Measurements from ENCODE around the gene CPPED1. TPM values are rescaled to one million over a fixed set of nuclear protein-coding genes. Genes with fewer than 3 reads are reported as not detected.

The CPPED1 gene
- total RNA-seq, 2 donors from 2014 or later = 14.8 to 38.4 TPM

DNA sequence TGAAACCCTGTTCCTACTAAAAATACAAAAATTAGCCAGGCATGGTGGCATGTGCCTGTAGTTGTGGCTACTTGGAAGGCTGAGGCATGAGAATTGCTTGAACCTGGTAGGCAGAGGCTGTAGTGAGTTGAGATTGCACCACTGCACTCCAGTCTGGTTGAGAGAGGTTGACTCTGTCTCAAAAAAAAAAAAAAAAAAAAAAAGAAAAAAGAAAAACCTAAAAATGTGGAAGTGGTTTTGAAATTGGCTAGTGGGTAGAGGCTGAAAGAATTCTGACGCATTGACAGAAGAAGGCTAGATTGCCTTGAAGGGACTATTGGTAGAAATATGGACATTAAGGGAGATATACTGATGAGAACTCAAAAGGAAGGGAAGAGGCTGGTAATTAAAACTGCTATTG is 33.6 kb upstream of the CPPED1 start:
- DNase-seq (ENCODE audit: low spot score) = no peak
- H3K4me1 ChIP-seq (ENCODE audit: control insufficient read depth in 1 of 2, low read depth in 2 of 2) = no peaks in the 10 kb centered on the region
- H3K9me3 ChIP-seq = no peaks in the 10 kb centered on the region
- no peak for ATAC-seq (ENCODE audit: insufficient number of reproducible peaks, low FRiP score, low read depth)
- no peak overlapping the region for H3K27ac ChIP-seq
- TF ChIP-seq CTCF (IDR thresholded peaks at IDR 0.05) = no peak
- H3K27me3 ChIP-seq (replicated peaks; ENCODE audit: insufficient read depth) = no peaks in the 10 kb centered on the region
- H3K4me3 ChIP-seq = no peak overlapping the region
- H3K36me3 ChIP-seq = no peaks in the 10 kb centered on the region

DNA sequence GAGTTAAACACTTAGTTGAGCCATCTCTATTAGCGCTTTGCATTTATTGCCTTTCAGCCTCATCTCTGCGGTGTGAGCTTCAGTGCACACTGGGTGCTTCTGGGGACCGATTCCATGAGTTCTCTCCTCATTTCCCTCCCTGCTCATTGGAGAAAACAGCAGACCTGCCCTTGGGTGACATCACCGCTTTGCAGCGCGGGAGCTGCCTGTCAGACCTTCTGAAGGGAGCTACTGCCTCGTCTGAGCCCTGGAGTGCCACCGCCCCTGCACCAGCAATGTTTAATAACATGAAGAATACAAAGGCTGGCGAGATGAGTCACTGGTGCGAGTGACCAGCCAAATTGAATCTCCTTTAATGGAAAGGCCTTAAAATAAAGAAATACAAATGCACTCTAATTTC is 30.2 kb upstream of the CPPED1 start:
- Histone ChIP-seq H3K4me1 (ENCODE audit: control insufficient read depth in 1 of 2, low read depth in 2 of 2) (peaks cover 0 to 8% of the 10 kb centered on the region in 2 donors), H3K9me3 (no peaks in the 10 kb centered on the region), H3K4me3 (no peak overlapping the region), H3K36me3 (no peaks in the 10 kb centered on the region), H3K27ac (no peak overlapping the region), H3K27me3 (replicated peaks; ENCODE audit: insufficient read depth) (no peaks in the 10 kb centered on the region)
- no peak for DNase-seq (ENCODE audit: low spot score)
- ATAC-seq (ENCODE audit: insufficient number of reproducible peaks, low FRiP score, low read depth) = no peak
- no peak for TF ChIP-seq CTCF (IDR thresholded peaks at IDR 0.05)

DNA sequence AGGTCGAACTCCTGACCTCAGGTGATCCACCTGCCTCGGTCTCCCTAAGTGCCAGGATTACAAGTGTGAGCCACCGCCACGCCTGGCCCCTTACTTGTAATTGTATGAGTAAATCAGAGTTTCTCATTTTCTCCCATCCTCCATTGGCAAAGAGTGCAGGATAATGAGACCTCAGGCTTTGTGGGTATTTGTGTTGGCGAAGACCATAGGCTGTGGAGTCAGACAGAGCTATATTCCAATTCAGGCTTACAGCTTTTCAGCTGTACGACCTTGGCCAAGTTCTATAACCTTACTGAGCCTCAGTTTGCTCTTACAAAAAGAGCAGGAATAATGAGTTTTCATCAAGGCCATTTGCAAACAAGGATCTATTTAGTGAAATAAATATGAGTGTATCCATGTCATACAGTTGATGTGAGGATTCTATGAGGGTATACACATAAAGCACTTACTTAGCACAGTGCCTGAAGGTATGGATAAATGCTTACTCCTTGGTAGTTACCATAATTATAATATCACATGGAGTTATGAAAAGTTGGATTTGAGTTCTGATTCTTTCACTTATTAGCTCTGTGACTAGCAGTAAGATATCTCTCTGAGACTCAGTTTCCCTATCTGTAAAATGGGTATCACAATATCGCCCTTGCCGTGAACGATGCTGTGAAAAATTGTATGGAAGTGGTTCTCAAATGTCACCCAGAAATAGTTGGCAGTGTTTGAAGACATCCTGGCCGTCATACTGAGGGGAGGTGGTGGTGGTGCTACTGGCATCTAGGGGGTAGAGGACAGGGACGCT is 25.6 kb upstream of the CPPED1 start:
- H3K4me1 ChIP-seq (ENCODE audit: control insufficient read depth in 1 of 2, low read depth in 2 of 2) = peaks cover 0 to 10% of the 10 kb centered on the region in 2 donors
- H3K4me3 ChIP-seq = no peak overlapping the region
- no peak for DNase-seq (ENCODE audit: low spot score)
- no peak for TF ChIP-seq CTCF (IDR thresholded peaks at IDR 0.05)
- ATAC-seq (ENCODE audit: insufficient number of reproducible peaks, low FRiP score, low read depth) = no peak
- H3K9me3 ChIP-seq = no peaks in the 10 kb centered on the region
- no peak overlapping the region for H3K27ac ChIP-seq
- no peaks in the 10 kb centered on the region for H3K27me3 ChIP-seq (replicated peaks; ENCODE audit: insufficient read depth)
- H3K36me3 ChIP-seq = no peaks in the 10 kb centered on the region

DNA sequence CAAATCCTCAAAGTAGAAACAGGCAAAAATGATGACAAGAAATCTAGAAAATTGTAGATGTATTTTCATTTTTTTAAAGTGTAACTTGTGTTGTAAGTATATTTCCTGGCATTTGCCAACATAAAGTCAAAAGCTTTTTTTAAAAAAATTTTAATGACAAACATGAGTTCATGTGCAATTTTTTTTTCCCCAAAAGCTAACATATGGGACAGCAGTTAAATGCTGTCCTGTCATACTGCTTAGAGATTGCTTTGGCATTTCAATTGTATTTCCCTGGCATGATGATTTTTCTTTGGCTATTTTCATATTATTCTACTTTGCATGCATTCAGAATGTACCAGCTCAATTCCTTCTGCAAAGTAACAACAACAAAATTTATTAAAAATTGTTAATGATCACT is 24.5 kb upstream of the CPPED1 start:
- no peaks in the 10 kb centered on the region for H3K36me3 ChIP-seq
- H3K27me3 ChIP-seq (replicated peaks; ENCODE audit: insufficient read depth) = no peaks in the 10 kb centered on the region
- no peak for TF ChIP-seq CTCF (IDR thresholded peaks at IDR 0.05)
- H3K9me3 ChIP-seq = no peaks in the 10 kb centered on the region
- H3K27ac ChIP-seq = no peak overlapping the region
- ATAC-seq (ENCODE audit: insufficient number of reproducible peaks, low FRiP score, low read depth) (no peak), DNase-seq (ENCODE audit: low spot score) (no peak)
- H3K4me3 ChIP-seq = no peak overlapping the region
- H3K4me1 ChIP-seq (ENCODE audit: control insufficient read depth in 1 of 2, low read depth in 2 of 2) = peaks cover 0 to 10% of the 10 kb centered on the region in 2 donors

DNA sequence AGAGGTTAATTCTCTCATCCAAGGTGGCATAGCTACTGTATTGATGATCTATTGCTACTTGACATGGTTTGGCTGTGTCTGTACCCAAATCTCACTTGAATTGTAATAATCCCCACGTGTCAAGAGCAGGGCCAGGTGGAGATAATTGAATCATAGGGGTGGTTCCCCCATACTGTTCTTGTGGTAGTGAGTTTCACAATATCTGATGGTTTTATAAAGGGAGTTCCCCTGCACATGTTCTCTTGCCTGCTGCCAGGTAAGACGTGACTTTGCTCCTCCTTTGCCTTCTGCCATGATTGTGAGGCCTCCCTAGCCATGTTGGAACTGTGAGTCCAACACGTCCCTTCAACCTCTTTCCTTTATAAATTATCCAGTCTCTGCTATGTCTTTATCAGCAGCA is 22.9 kb upstream of the CPPED1 start:
- Histone ChIP-seq H3K36me3 (no peaks in the 10 kb centered on the region), H3K27me3 (replicated peaks; ENCODE audit: insufficient read depth) (no peaks in the 10 kb centered on the region), H3K4me3 (no peak overlapping the region), H3K27ac (no peak overlapping the region), H3K9me3 (no peaks in the 10 kb centered on the region), H3K4me1 (ENCODE audit: control insufficient read depth in 1 of 2, low read depth in 2 of 2) (peaks cover 0 to 10% of the 10 kb centered on the region in 2 donors)
- no peak for TF ChIP-seq CTCF (IDR thresholded peaks at IDR 0.05)
- ATAC-seq (ENCODE audit: insufficient number of reproducible peaks, low FRiP score, low read depth) (no peak), DNase-seq (ENCODE audit: low spot score) (no peak)
